Renal pelvis (tissue), 12 donors: ENCODE measurements around the gene NSUN2. TPM values are rescaled to one million over a fixed set of nuclear protein-coding genes. Genes with fewer than 3 reads are reported as not detected.
"Not testable (repeated sequence)": the region's sequence is repeated elsewhere in the genome, so short reads cannot be mapped to it uniquely, and the experiment has no call there.

Experiments
- DNase-seq: peaks from one replicate; pipeline ENCODE4 v3.0.0-alpha.2; 2013
- long read RNA-seq, 16 experiments: transcript quantifications; one replicate each; lab custom pipeline, GENCODE V29; 2026
- polyA plus RNA-seq, 3 donors: library from polyadenylated mRNA; unstranded; fragments of 120-200 nt; gene quantifications; one replicate each; pipeline ENCODE4 v1.2.1, GENCODE V29; 2013; ENCODE audit not compliant: insufficient read length in 3 of 3

NSUN2 gene
- 100 to 1,000 TPM in 1 of 3 donors, 10 to 100 TPM in 2; 46.1 to 101 (median 61.8) TPM for polyA plus RNA-seq
- long read RNA-seq, donor 1, transcript NSUN2-201 (19 exons, 3,303 nt), result major isoform, 5 of 7 reads
- long read RNA-seq, donor 1, partial matches to known transcripts, result 0 of 7 reads
- long read RNA-seq, donor 1, other reads (novel, unspliced or antisense), result 0 of 7 reads
- long read RNA-seq, donor 2, partial matches to known transcripts, result 0 of 4 reads
- long read RNA-seq, donor 2, other reads (novel, unspliced or antisense), result 0 of 4 reads
- long read RNA-seq, donor 3, transcript NSUN2-201 (19 exons, 3,303 nt), result major isoform, 7 of 9 reads
- long read RNA-seq, donor 3, partial matches to known transcripts, result 0 of 9 reads
- long read RNA-seq, donor 3, other reads (novel, unspliced or antisense), result 0 of 9 reads
- long read RNA-seq, donor 4, transcript NSUN2-201 (19 exons, 3,303 nt), result major isoform, 8 of 8 reads
- long read RNA-seq, donor 4, partial matches to known transcripts, result 0 of 8 reads
- long read RNA-seq, donor 4, other reads (novel, unspliced or antisense), result 0 of 8 reads
- long read RNA-seq, donor 5, partial matches to known transcripts, result 0 of 3 reads
- long read RNA-seq, donor 5, other reads (novel, unspliced or antisense), result 0 of 3 reads
- long read RNA-seq, donor 6, transcript NSUN2-201 (19 exons, 3,303 nt), result minor isoform, 6 of 21 reads
- long read RNA-seq, donor 6, transcript NSUN2-208 (4 exons, 1,290 nt), result major isoform, 12 of 21 reads
- long read RNA-seq, donor 6, partial matches to known transcripts, result 0 of 21 reads
- long read RNA-seq, donor 6, other reads (novel, unspliced or antisense), result 0 of 21 reads
- long read RNA-seq, donor 7, transcript NSUN2-201 (19 exons, 3,303 nt), result major isoform, 6 of 14 reads
- long read RNA-seq, donor 7, partial matches to known transcripts, result 5 of 14 reads
- long read RNA-seq, donor 7, other reads (novel, unspliced or antisense), result 0 of 14 reads
- long read RNA-seq, donor 8, partial matches to known transcripts, result 0 of 2 reads
- long read RNA-seq, donor 8, other reads (novel, unspliced or antisense), result 0 of 2 reads
- long read RNA-seq, donor 9, transcript NSUN2-201 (19 exons, 3,303 nt), result major isoform, 5 of 47 reads
- long read RNA-seq, donor 9, partial matches to known transcripts, result 35 of 47 reads
- long read RNA-seq, donor 9, other reads (novel, unspliced or antisense), result 7 of 47 reads
- long read RNA-seq, donor 10, partial matches to known transcripts, result 6 of 12 reads
- long read RNA-seq, donor 10, other reads (novel, unspliced or antisense), result 0 of 12 reads
- long read RNA-seq, donor 11, partial matches to known transcripts, result 0 of 11 reads
- long read RNA-seq, donor 11, other reads (novel, unspliced or antisense), result 7 of 11 reads
- long read RNA-seq, donor 12, transcript NSUN2-201 (19 exons, 3,303 nt), result major isoform, 7 of 11 reads
- long read RNA-seq, donor 12, partial matches to known transcripts, result 0 of 11 reads
- long read RNA-seq, donor 12, other reads (novel, unspliced or antisense), result 0 of 11 reads
- long read RNA-seq, donor 13, partial matches to known transcripts, result 0 of 4 reads
- long read RNA-seq, donor 13, other reads (novel, unspliced or antisense), result 0 of 4 reads
- long read RNA-seq, donor 14, transcript NSUN2-201 (19 exons, 3,303 nt), result major isoform, 10 of 14 reads
- long read RNA-seq, donor 14, partial matches to known transcripts, result 0 of 14 reads
- long read RNA-seq, donor 14, other reads (novel, unspliced or antisense), result 0 of 14 reads
- long read RNA-seq, donor 15, partial matches to known transcripts, result 0 of 11 reads
- long read RNA-seq, donor 15, other reads (novel, unspliced or antisense), result 0 of 11 reads
- long read RNA-seq, donor 16, partial matches to known transcripts, result 0 of 7 reads
- long read RNA-seq, donor 16, other reads (novel, unspliced or antisense), result 0 of 7 reads

- DNase-seq, result peak; percentile 89
Observed at GRCh38 chr5:6632888-6633468, at the start of gene NSUN2, which contains the start of gene SRD5A1. NSUN2 (minus strand) TSS chr5:6633044; CDS start chr5:6632979, 65 bp downstream. SRD5A1 (plus strand) TSS chr5:6633440; CDS start chr5:6633577, 137 bp downstream.

- DNase-seq, result no peak
Observed at GRCh38 chr5:6682239-6682638, 49.4 kb upstream of the NSUN2 start.

- DNase-seq, result no peak
Observed at GRCh38 chr5:6681682-6682081, 48.8 kb upstream of the NSUN2 start.

GRCh38 chr5:6680922-6681321 is 48.1 kb upstream of the NSUN2 start:
- no peak for DNase-seq

GRCh38 chr5:6678385-6678784 is 45.5 kb upstream of the NSUN2 start:
- DNase-seq, result no peak

GRCh38 chr5:6676702-6677101 is 43.9 kb upstream of the NSUN2 start:
- DNase-seq, result no peak

- DNase-seq, result no peak
Observed at GRCh38 chr5:6675784-6676491, 43.1 kb upstream of the NSUN2 start.

GRCh38 chr5:6674886-6675285 is 42.0 kb upstream of the NSUN2 start:
- no peak for DNase-seq

GRCh38 chr5:6674421-6674820 is 41.6 kb upstream of the NSUN2 start:
- no peak for DNase-seq

- no peak for DNase-seq
Observed at GRCh38 chr5:6673963-6674362, 41.1 kb upstream of the NSUN2 start.

- no peak for DNase-seq
Observed at GRCh38 chr5:6673031-6673430, 40.2 kb upstream of the NSUN2 start.

- DNase-seq, result not testable (repeated sequence)
Observed at GRCh38 chr5:6668717-6669116, 35.9 kb upstream of the NSUN2 start.

- no peak for DNase-seq
Observed at GRCh38 chr5:6667648-6668047, 34.8 kb upstream of the NSUN2 start.

GRCh38 chr5:6666762-6667161 is 33.9 kb upstream of the NSUN2 start:
- DNase-seq, result no peak

- DNase-seq, result no peak
Observed at GRCh38 chr5:6660688-6661087, 27.8 kb upstream of the NSUN2 start.

GRCh38 chr5:6659941-6660684 is 27.3 kb upstream of the NSUN2 start:
- no peak for DNase-seq

- DNase-seq, result no peak
Observed at GRCh38 chr5:6656680-6657079, 23.8 kb upstream of the NSUN2 start.

GRCh38 chr5:6655432-6655831 is 22.6 kb upstream of the NSUN2 start:
- no peak for DNase-seq

- DNase-seq, result no peak
Observed at GRCh38 chr5:6652025-6652424, 19.2 kb upstream of the NSUN2 start.
